ENCODE results near the gene ACSL3.

The ACSL3 gene

DNA sequence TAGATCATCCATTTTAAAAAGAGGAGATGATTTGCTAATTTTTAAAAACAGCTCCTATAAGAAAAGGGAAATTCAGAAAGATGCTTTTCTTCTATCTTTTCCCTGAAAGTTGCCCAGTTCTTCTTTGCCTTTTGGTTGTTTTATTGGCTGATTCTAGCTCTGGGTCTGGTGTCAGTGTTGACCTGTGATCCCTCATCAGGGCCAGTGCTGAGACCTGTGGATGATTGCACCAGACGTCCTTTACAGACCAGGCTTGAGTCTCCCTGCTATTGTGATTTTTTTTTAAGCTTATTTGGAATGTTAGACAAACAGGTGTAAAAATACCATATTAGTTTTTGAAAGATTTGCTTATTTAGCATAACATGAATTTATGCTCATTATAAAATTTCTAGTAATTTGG lies 88.2 kb downstream of the ACSL3 start:
- Histone ChIP-seq H3K9ac (ENCODE audit: low read depth in 1 of 2, low read length in 2 of 2) (no peak overlapping the region), H3K27me3 (ENCODE audit: control insufficient read depth in 1 of 2, insufficient read depth in 2 of 2, low read length in 2 of 2) (no peaks in the 10 kb centered on the region), H3K9me3 (ENCODE audit: control insufficient read depth in 1 of 2, low read length in 2 of 2) (no peaks in the 10 kb centered on the region), H3K27ac (ENCODE audit: low read depth, low read length) (no peak overlapping the region), H3K36me3 (ENCODE audit: control insufficient read depth in 1 of 2, insufficient read depth in 2 of 2, low read length in 2 of 2) (no peaks in the 10 kb centered on the region), H3K4me3 (ENCODE audit: low read depth in 1 of 2, low read length in 2 of 2) (no peak overlapping the region), H3K4me1 (ENCODE audit: control insufficient read depth in 1 of 2, insufficient read depth in 2 of 2, low read length in 2 of 2) (no peaks in the 10 kb centered on the region)

DNA sequence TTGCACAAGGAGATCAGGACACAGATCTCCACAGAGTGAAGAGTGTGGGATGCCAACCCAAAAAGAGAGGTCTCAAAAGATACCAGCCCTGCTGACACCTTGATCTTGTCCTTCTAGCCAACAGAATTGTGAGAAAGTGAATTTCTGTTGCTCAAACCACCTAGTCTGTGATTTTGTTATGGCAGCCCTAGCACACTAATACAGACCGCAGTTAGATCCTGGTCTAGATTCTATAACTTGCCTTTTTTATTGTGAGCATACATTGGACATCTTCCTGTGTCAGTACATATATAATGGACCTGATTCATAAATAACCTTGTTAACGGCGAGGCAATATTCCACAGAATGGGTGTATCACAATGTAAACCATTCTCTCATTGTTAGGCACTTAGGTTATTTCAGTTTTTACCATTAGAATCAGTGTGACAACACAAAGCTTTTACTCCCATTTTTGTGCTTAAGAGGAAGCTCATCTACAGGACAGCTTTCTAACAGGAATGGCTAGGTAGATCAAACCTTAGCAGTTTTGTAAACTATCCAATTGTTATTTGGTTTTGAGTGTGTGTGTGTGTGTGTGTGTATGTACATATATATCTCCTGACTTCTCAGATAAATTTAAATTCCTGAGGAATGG lies 89.0 kb downstream of the ACSL3 start:
- no peak overlapping the region for H3K4me3 ChIP-seq (ENCODE audit: low read depth in 1 of 2, low read length in 2 of 2)
- no peak overlapping the region for H3K27ac ChIP-seq (ENCODE audit: low read depth, low read length)
- H3K9me3 ChIP-seq (ENCODE audit: control insufficient read depth in 1 of 2, low read length in 2 of 2): no peaks in the 10 kb centered on the region
- no peaks in the 10 kb centered on the region for H3K4me1 ChIP-seq (ENCODE audit: control insufficient read depth in 1 of 2, insufficient read depth in 2 of 2, low read length in 2 of 2)
- no peaks in the 10 kb centered on the region for H3K27me3 ChIP-seq (ENCODE audit: control insufficient read depth in 1 of 2, insufficient read depth in 2 of 2, low read length in 2 of 2)
- no peak overlapping the region for H3K9ac ChIP-seq (ENCODE audit: low read depth in 1 of 2, low read length in 2 of 2)
- H3K36me3 ChIP-seq (ENCODE audit: control insufficient read depth in 1 of 2, insufficient read depth in 2 of 2, low read length in 2 of 2): no peaks in the 10 kb centered on the region

DNA sequence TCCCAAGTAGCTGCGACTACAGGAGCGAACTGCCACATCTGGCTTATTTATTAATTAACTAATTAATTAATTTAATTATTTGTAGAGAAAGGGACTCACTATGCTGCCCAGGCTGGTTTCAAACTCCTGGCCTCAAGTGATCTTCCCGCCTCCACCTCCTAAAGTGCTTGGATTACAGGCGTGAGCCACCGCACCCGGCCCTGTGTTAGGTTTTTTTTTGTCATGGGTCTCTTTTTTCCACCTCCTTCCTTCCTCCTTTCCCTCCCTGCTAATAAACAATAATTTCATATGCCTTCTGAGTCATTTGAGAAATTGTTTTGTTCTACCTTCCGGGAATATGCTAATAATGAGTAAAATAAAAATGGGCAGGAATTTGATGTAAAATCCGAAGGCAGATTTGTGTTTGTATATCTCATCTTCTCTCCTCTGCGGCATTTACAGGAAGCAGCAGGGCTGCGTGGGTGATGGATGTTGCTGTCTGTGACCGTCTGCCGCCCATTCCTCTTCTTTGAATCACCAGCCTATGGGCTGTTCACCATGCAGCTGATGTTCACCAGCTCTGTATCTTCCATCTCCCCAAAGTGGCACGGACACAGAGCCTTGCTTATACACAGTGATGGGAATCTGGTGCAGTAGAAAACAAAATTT lies 89.9 kb downstream of the ACSL3 start:
- Histone ChIP-seq H3K27ac (ENCODE audit: low read depth, low read length) (no peak overlapping the region), H3K9ac (ENCODE audit: low read depth in 1 of 2, low read length in 2 of 2) (no peak overlapping the region), H3K4me1 (ENCODE audit: control insufficient read depth in 1 of 2, insufficient read depth in 2 of 2, low read length in 2 of 2) (no peaks in the 10 kb centered on the region), H3K27me3 (ENCODE audit: control insufficient read depth in 1 of 2, insufficient read depth in 2 of 2, low read length in 2 of 2) (peaks cover 0 to 2% of the 10 kb centered on the region in 2 donors), H3K36me3 (ENCODE audit: control insufficient read depth in 1 of 2, insufficient read depth in 2 of 2, low read length in 2 of 2) (no peaks in the 10 kb centered on the region), H3K4me3 (ENCODE audit: low read depth in 1 of 2, low read length in 2 of 2) (no peak overlapping the region), H3K9me3 (ENCODE audit: control insufficient read depth in 1 of 2, low read length in 2 of 2) (no peaks in the 10 kb centered on the region)

DNA sequence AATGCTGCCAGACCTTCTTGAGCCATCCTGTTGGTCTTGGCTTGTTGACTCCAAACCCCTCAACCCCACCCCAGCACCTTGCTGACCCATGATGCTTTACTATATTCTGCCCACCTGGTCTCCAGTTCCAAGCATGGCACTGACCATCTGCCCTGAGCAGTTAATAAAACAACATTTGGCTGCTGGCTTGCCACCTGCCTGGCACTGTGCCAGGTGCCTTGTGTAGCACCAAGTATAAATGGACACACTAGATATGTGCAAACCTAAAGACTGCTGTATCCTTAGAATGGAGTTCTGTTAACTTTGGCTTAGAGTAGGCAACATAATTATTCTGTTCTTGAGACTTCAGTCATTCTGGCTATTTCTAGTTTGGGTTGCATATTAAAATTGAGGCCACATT lies 91.4 kb downstream of the ACSL3 start:
- Histone ChIP-seq H3K27ac (ENCODE audit: low read depth, low read length) (no peak overlapping the region), H3K36me3 (ENCODE audit: control insufficient read depth in 1 of 2, insufficient read depth in 2 of 2, low read length in 2 of 2) (no peaks in the 10 kb centered on the region), H3K9me3 (ENCODE audit: control insufficient read depth in 1 of 2, low read length in 2 of 2) (no peaks in the 10 kb centered on the region), H3K27me3 (ENCODE audit: control insufficient read depth in 1 of 2, insufficient read depth in 2 of 2, low read length in 2 of 2) (peaks cover 0 to 2% of the 10 kb centered on the region in 2 donors), H3K4me3 (ENCODE audit: low read depth in 1 of 2, low read length in 2 of 2) (no peak overlapping the region), H3K4me1 (ENCODE audit: control insufficient read depth in 1 of 2, insufficient read depth in 2 of 2, low read length in 2 of 2) (no peaks in the 10 kb centered on the region), H3K9ac (ENCODE audit: low read depth in 1 of 2, low read length in 2 of 2) (no peak overlapping the region)

DNA sequence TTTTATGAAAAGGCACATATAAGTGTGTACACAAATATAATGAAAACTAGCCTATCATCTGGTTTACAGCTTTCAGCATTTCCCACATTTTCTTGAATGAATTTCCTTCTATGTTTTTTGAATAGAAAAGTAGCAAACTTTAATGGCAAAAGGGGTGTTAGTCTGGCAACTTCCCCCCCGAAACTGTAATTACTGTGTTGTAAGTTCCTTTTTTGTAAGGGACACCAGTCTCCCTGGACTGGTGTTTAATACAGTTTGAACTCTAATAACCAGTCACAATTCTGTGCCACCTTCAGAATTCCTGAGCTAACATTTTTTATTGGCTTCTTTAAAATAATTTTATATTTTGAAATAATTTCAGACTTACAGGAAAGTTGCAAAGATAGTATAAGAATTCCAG lies 94.2 kb downstream of the ACSL3 start:
- H3K9ac ChIP-seq (ENCODE audit: low read depth in 1 of 2, low read length in 2 of 2): no peak overlapping the region

DNA sequence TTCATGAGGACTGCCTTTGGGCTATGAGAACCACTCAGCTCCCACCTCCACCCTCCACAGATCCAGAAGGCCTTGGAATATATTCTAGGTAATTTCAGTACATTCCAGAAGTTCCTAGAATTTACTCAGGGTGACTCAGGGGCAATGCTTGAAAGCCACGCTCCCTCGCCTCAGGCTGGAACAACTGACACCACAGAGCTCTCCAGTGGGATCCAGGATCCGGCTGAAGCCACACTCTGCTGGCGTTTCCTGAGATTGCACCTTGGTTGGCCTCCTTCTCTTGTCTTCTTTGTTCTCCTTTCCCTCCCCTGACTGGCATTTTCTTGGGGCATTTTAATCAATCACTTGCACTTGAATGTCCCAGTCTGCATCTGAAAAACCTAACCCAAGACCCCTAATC lies 98.5 kb downstream of the ACSL3 start:
- H3K36me3 ChIP-seq (ENCODE audit: control insufficient read depth in 1 of 2, insufficient read depth in 2 of 2, low read length in 2 of 2): no peaks in the 10 kb centered on the region
- H3K27me3 ChIP-seq (ENCODE audit: control insufficient read depth in 1 of 2, insufficient read depth in 2 of 2, low read length in 2 of 2): peaks cover 0 to 2% of the 10 kb centered on the region in 2 donors
- no peak overlapping the region for H3K9ac ChIP-seq (ENCODE audit: low read depth in 1 of 2, low read length in 2 of 2)
- no peak overlapping the region for H3K4me3 ChIP-seq (ENCODE audit: low read depth in 1 of 2, low read length in 2 of 2)
- no peaks in the 10 kb centered on the region for H3K9me3 ChIP-seq (ENCODE audit: control insufficient read depth in 1 of 2, low read length in 2 of 2)
- H3K4me1 ChIP-seq (ENCODE audit: control insufficient read depth in 1 of 2, insufficient read depth in 2 of 2, low read length in 2 of 2): no peaks in the 10 kb centered on the region
- no peak overlapping the region for H3K27ac ChIP-seq (ENCODE audit: low read depth, low read length)

More for the DNA sequence above, 94.2 kb downstream of the ACSL3 start:
- Histone ChIP-seq H3K9me3 (ENCODE audit: control insufficient read depth in 1 of 2, low read length in 2 of 2) (no peaks in the 10 kb centered on the region), H3K27me3 (ENCODE audit: control insufficient read depth in 1 of 2, insufficient read depth in 2 of 2, low read length in 2 of 2) (peaks cover 0 to 2% of the 10 kb centered on the region in 2 donors), H3K27ac (ENCODE audit: low read depth, low read length) (no peak overlapping the region), H3K4me1 (ENCODE audit: control insufficient read depth in 1 of 2, insufficient read depth in 2 of 2, low read length in 2 of 2) (no peaks in the 10 kb centered on the region), H3K36me3 (ENCODE audit: control insufficient read depth in 1 of 2, insufficient read depth in 2 of 2, low read length in 2 of 2) (no peaks in the 10 kb centered on the region), H3K4me3 (ENCODE audit: low read depth in 1 of 2, low read length in 2 of 2) (no peak overlapping the region)

DNA sequence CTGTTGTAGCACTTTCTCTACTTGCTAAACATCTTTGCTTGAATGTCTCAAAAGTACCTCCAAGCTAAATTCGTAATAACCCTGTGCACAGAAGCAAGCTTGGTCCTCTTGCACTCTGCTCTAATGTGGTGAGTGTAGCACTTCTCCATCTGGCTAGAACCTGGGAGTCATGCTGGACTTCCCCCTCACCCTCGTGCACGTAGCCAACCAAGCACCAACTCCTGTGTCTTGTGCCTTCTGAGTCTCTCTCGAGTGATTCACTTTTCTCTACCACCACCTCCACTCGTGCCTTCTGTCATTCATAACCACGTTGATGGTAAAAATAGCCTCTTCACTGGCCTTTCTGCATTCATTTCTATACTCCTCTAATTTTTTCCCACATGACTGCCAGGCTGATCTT lies 99.3 kb downstream of the ACSL3 start:
- peaks cover 0 to 2% of the 10 kb centered on the region in 2 donors for H3K27me3 ChIP-seq (ENCODE audit: control insufficient read depth in 1 of 2, insufficient read depth in 2 of 2, low read length in 2 of 2)
- H3K36me3 ChIP-seq (ENCODE audit: control insufficient read depth in 1 of 2, insufficient read depth in 2 of 2, low read length in 2 of 2): no peaks in the 10 kb centered on the region
- H3K27ac ChIP-seq (ENCODE audit: low read depth, low read length): no peak overlapping the region
- H3K9ac ChIP-seq (ENCODE audit: low read depth in 1 of 2, low read length in 2 of 2): no peak overlapping the region
- no peak overlapping the region for H3K4me3 ChIP-seq (ENCODE audit: low read depth in 1 of 2, low read length in 2 of 2)
- no peaks in the 10 kb centered on the region for H3K4me1 ChIP-seq (ENCODE audit: control insufficient read depth in 1 of 2, insufficient read depth in 2 of 2, low read length in 2 of 2)
- no peaks in the 10 kb centered on the region for H3K9me3 ChIP-seq (ENCODE audit: control insufficient read depth in 1 of 2, low read length in 2 of 2)

DNA sequence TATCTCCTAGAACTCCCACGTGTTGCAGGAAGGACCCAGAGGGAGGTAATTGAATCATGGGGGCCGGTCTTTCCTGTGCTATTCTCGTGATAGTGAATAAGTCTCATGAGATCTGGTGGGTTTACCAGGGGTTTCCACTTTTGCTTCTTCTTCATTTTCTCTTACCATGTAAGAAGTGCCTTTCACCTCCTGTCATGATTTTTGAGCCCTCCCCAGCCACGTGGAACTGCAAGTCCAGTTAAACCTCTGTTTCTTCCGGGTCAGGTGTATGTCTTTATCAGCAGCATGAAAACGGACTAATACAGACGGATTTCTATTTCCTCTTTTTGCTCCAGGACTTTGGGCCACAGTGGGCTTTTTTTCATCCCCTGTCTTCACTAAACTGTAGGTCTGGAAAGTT lies 102.8 kb downstream of the ACSL3 start:
- Histone ChIP-seq H3K4me3 (ENCODE audit: low read depth in 1 of 2, low read length in 2 of 2) (no peak overlapping the region), H3K9me3 (ENCODE audit: control insufficient read depth in 1 of 2, low read length in 2 of 2) (no peaks in the 10 kb centered on the region), H3K27me3 (ENCODE audit: control insufficient read depth in 1 of 2, insufficient read depth in 2 of 2, low read length in 2 of 2) (no peaks in the 10 kb centered on the region), H3K9ac (ENCODE audit: low read depth in 1 of 2, low read length in 2 of 2) (no peak overlapping the region), H3K36me3 (ENCODE audit: control insufficient read depth in 1 of 2, insufficient read depth in 2 of 2, low read length in 2 of 2) (no peaks in the 10 kb centered on the region), H3K27ac (ENCODE audit: low read depth, low read length) (no peak overlapping the region), H3K4me1 (ENCODE audit: control insufficient read depth in 1 of 2, insufficient read depth in 2 of 2, low read length in 2 of 2) (no peaks in the 10 kb centered on the region)

DNA sequence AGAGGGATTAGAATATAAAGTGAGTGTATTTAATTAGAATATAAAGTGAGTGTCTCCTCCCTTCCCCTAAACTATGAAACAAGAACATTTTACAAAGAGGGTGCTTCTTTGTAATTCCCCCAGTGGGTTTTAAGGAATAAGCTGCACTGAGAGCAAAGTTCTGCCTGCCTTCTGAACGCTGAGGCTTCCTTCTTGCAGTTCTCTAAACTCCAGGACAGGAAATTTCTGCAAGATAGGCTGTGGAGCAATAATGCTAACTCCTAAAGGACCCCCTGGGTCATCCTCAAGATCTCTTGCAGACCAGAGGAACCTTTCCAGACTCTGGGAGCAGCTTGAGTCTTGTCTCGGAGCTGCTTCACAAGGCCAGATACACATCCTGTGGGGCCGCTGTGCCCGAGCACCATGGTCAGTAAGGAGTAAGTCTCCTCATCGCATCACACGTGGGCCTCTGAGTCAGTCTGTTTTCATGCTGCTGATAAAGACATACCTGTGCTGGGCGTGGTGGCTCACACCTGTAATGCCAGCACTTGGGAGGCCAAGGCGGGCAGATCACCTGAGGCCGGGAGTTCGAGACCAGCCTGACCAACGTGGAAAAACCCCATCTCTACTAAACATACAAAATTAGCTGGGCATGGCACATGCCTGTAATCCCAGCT lies 103.7 kb downstream of the ACSL3 start:
- H3K4me1 ChIP-seq (ENCODE audit: control insufficient read depth in 1 of 2, insufficient read depth in 2 of 2, low read length in 2 of 2): no peaks in the 10 kb centered on the region

DNA sequence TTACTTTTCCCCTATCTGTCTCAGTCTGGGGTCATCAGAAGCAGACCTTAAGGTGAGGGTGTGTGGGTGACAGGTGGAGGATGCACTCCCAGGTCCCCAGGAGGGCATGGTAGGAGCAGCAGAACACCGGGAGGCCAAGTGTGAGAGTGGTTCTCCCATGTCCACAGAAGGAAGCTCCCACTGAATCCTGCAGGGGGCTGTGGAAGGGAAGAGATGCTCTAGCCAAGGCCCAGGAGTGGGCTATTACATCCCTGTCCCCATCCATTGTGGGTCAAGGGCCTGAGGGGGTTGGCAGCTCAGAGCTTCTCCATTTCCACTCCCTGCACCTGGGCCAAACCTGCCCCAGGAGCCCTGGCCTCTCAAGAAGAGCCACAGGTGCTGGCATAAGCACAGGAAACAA lies 104.7 kb downstream of the ACSL3 start:
- Histone ChIP-seq H3K36me3 (ENCODE audit: control insufficient read depth in 1 of 2, insufficient read depth in 2 of 2, low read length in 2 of 2) (no peaks in the 10 kb centered on the region), H3K9me3 (ENCODE audit: control insufficient read depth in 1 of 2, low read length in 2 of 2) (no peaks in the 10 kb centered on the region), H3K4me3 (ENCODE audit: low read depth in 1 of 2, low read length in 2 of 2) (no peak overlapping the region), H3K4me1 (ENCODE audit: control insufficient read depth in 1 of 2, insufficient read depth in 2 of 2, low read length in 2 of 2) (no peaks in the 10 kb centered on the region), H3K9ac (ENCODE audit: low read depth in 1 of 2, low read length in 2 of 2) (no peak overlapping the region), H3K27ac (ENCODE audit: low read depth, low read length) (no peak overlapping the region), H3K27me3 (ENCODE audit: control insufficient read depth in 1 of 2, insufficient read depth in 2 of 2, low read length in 2 of 2) (no peaks in the 10 kb centered on the region)

More for the DNA sequence above, 103.7 kb downstream of the ACSL3 start:
- no peak overlapping the region for H3K27ac ChIP-seq (ENCODE audit: low read depth, low read length)
- no peak overlapping the region for H3K4me3 ChIP-seq (ENCODE audit: low read depth in 1 of 2, low read length in 2 of 2)
- no peaks in the 10 kb centered on the region for H3K9me3 ChIP-seq (ENCODE audit: control insufficient read depth in 1 of 2, low read length in 2 of 2)
- no peak overlapping the region for H3K9ac ChIP-seq (ENCODE audit: low read depth in 1 of 2, low read length in 2 of 2)
- no peaks in the 10 kb centered on the region for H3K27me3 ChIP-seq (ENCODE audit: control insufficient read depth in 1 of 2, insufficient read depth in 2 of 2, low read length in 2 of 2)
- H3K36me3 ChIP-seq (ENCODE audit: control insufficient read depth in 1 of 2, insufficient read depth in 2 of 2, low read length in 2 of 2): no peaks in the 10 kb centered on the region
